Endothelial cell of umbilical vein (primary cell): ENCODE results near the gene FXYD3. TPM values are rescaled to one million over a fixed set of nuclear protein-coding genes. Genes with fewer than 3 reads are reported as not detected.

Experiments used
- BruUV-seq: library from RNA; stranded (reverse); fragments of 400-500 nt; replicated peaks from 2 replicates; lab custom pipeline; 2021; lab: Mats Ljungman, UMichigan
- CTCF ChIA-PET: fragments of 300-600, 350-600 bp; sonication (Branson Sonifier 250); formaldehyde crosslinking; loops from one replicate; lab custom pipeline; 2021; ENCODE audit warnings: antibody characterized with exemption, inconsistent platforms; lab: Charles Lee
- POLR2A ChIA-PET: fragments of 300-600, 350-600 bp; sonication (Branson Sonifier 250); formaldehyde crosslinking; loops from one replicate; lab custom pipeline; 2021; ENCODE audit warnings: antibody characterized with exemption, inconsistent platforms; lab: Charles Lee
- DNase-seq: peaks from one replicate; pipeline ENCODE4 v3.0.0-alpha.2; 2011; ENCODE audit warnings: low read depth, low spot score
- FAIRE-seq: peaks from 2 replicates; lab custom pipeline; 2011; peaks lifted over from hg19 to GRCh38; lab: Jason Lieb, UNC
- H2AFZ ChIP-seq: 2 replicates; pipeline ENCODE4 v1.6.0; 2012; ENCODE audit warnings: low read depth, low read length, control low read depth, inconsistent platforms
- H3K27ac ChIP-seq: 2 replicates; pipeline ENCODE4 v1.5.1; 2011; ENCODE audit warnings: low read depth, mild to moderate bottlenecking, control low read depth, low read length, moderate library complexity; ENCODE audit not compliant: insufficient read depth
- H3K27me3 ChIP-seq, 2 experiments: 2 replicates each; pipeline versions ENCODE4 v1.6.0 to v1.6.1; 2011; ENCODE audit warnings: low read length in 2 of 2, mixed read lengths in 1 of 2; ENCODE audit not compliant: control insufficient read depth in 2 of 2, insufficient read depth in 2 of 2
- H3K36me3 ChIP-seq, 2 experiments: 2 replicates in 1 of 2; 3 replicates in 1 of 2; pipeline ENCODE4 v1.5.1; 2011; ENCODE audit warnings: low read length in 2 of 2, mild to moderate bottlenecking in 1 of 2, moderate library complexity in 1 of 2; ENCODE audit not compliant: control insufficient read depth in 2 of 2, insufficient read depth in 2 of 2; ENCODE audit errors: extremely low read depth in 1 of 2
- H3K4me1 ChIP-seq: 3 replicates; pipeline ENCODE4 v1.5.1; 2011; ENCODE audit warnings: mild to moderate bottlenecking, low read length; ENCODE audit not compliant: control insufficient read depth, insufficient read depth; ENCODE audit errors: extremely low read depth
- H3K4me2 ChIP-seq: 2 replicates; pipeline ENCODE4 v1.6.1; 2011; ENCODE audit warnings: low read length, control low read depth, mixed read lengths; ENCODE audit not compliant: insufficient read depth
- H3K4me3 ChIP-seq, 3 experiments: fragments of 200-600 bp in 1 of 3; sonication (generic), shearing (Covaris generic) in 1 of 3; replicated peaks in 1 of 3; 2 replicates each; pipeline ENCODE4 v1.5.1; 2011 to 2016; ENCODE audit warnings: control low read depth in 3 of 3, low read length in 3 of 3, mild to moderate bottlenecking in 2 of 3, inconsistent platforms in 1 of 3, low read depth in 1 of 3, moderate library complexity in 1 of 3; ENCODE audit not compliant: insufficient read depth in 1 of 3
- H3K79me2 ChIP-seq: 2 replicates; pipeline ENCODE4 v1.6.0; 2012; ENCODE audit warnings: low read length, inconsistent platforms; ENCODE audit not compliant: control insufficient read depth, insufficient read depth
- H3K9ac ChIP-seq: replicated peaks from 2 replicates; pipeline ENCODE3; 2011; ENCODE audit warnings: low read length, control low read depth; ENCODE audit not compliant: insufficient read depth; ENCODE audit errors: extremely low read depth
- H3K9me1 ChIP-seq: replicated peaks from 3 replicates; pipeline ENCODE4 v1.6.0; 2011; ENCODE audit warnings: mild to moderate bottlenecking, low read length; ENCODE audit not compliant: control insufficient read depth, insufficient read depth; ENCODE audit errors: extremely low read depth
- H3K9me3 ChIP-seq: replicated peaks from 2 replicates; pipeline ENCODE4 v1.5.1; 2012; ENCODE audit warnings: low read length, inconsistent platforms; ENCODE audit not compliant: control insufficient read depth, insufficient read depth
- H4K20me1 ChIP-seq: replicated peaks from 2 replicates; pipeline ENCODE3; 2011; ENCODE audit warnings: mild to moderate bottlenecking, low read length; ENCODE audit not compliant: control insufficient read depth, insufficient read depth; ENCODE audit errors: extremely low read depth
- EZH2 ChIP-seq: IDR thresholded peaks from 2 replicates; pipeline ENCODE4 v1.6.1; 2012; ENCODE audit warnings: borderline replicate concordance, low read depth, mild to moderate bottlenecking, moderate library complexity, low read length, inconsistent platforms; ENCODE audit not compliant: severe bottlenecking
- FOS ChIP-seq: IDR thresholded peaks from 2 replicates; pipeline ENCODE4 v1.6.1; 2011; ENCODE audit warnings: mild to moderate bottlenecking, low read length, moderate library complexity, borderline replicate concordance; ENCODE audit not compliant: insufficient read depth
- GATA2 ChIP-seq: IDR thresholded peaks from 2 replicates; pipeline ENCODE4 v1.7.0; 2011; ENCODE audit warnings: low read depth, mild to moderate bottlenecking, moderate library complexity, mixed read lengths, low read length; ENCODE audit not compliant: insufficient read length, insufficient read depth
- JUN ChIP-seq: IDR thresholded peaks from 2 replicates; pipeline ENCODE4 v1.6.1; 2011; ENCODE audit warnings: borderline replicate concordance, low read depth; ENCODE audit not compliant: insufficient read length, insufficient read depth
- MYC ChIP-seq: IDR thresholded peaks from one replicate; pipeline ENCODE4 v1.6.1; 2011; ENCODE audit warnings: mild to moderate bottlenecking, low read depth, low read length
- POLR2A ChIP-seq: IDR thresholded peaks from 2 replicates; pipeline ENCODE4 v1.6.1; 2012; ENCODE audit warnings: low read depth, mild to moderate bottlenecking, control low read depth, low read length
- POLR2AphosphoS5 ChIP-seq: IDR thresholded peaks from 2 replicates; pipeline ENCODE4 v1.6.1; 2012; ENCODE audit warnings: low read depth, mild to moderate bottlenecking, control low read depth, low read length, moderate library complexity; ENCODE audit not compliant: insufficient read depth
- dilution Hi-C: fragments of 300-500 bp; cut with MboI; formaldehyde crosslinking; loops from one replicate; pipeline ENCODE4 v1.15.0; 2019; ENCODE audit warnings: low sequenced_read_pairs; ENCODE audit not compliant: extremely low pct_ligation_motif_present
- intact Hi-C: fragments of 100-400 bp; cut with micrococcal nuclease; formaldehyde crosslinking; loops from one replicate; pipeline ENCODE4 v1.10.0; 2022
- polyA plus RNA-seq, 4 experiments: library from polyadenylated mRNA; depleted of rRNA in 3 of 4; stranded (reverse) in 3 of 4; unstranded in 1 of 4; fragments of >200 nt; gene quantifications; 2 replicates each; pipeline versions ENCODE4 v1.2.1 to v1.2.3, GENCODE V29; 2011 to 2012; ENCODE audit warnings: missing spikeins in 1 of 4
- total RNA-seq: library from RNA; stranded (reverse); gene quantifications from 2 replicates; pipeline ENCODE4 v1.2.3, GENCODE V29; 2021
- TF ChIP-seq, protein P1 (sequence below), 2 donors: IDR thresholded peaks; 1 replicate in 1 of 2; 2 replicates in 1 of 2; pipeline ENCODE4 v1.5.1; 2011; ENCODE audit warnings: low read length in 2 of 2, mild to moderate bottlenecking in 2 of 2, moderate library complexity in 2 of 2, control low read depth in 1 of 2, inconsistent platforms in 1 of 2, low read depth in 1 of 2; ENCODE audit not compliant: insufficient read depth in 1 of 2; ENCODE audit errors: extremely low read depth in 1 of 2
- TF ChIP-seq, protein P2 (sequence below): IDR thresholded peaks from 2 replicates; pipeline ENCODE4 v1.6.1; 2011; ENCODE audit not compliant: insufficient read depth, insufficient read length

The FXYD3 gene
- total and polyA plus RNA-seq, 2 donors (not counting 3 experiments of a cell fraction or from before 2014, with no cell fraction given) = not detected

DNA sequence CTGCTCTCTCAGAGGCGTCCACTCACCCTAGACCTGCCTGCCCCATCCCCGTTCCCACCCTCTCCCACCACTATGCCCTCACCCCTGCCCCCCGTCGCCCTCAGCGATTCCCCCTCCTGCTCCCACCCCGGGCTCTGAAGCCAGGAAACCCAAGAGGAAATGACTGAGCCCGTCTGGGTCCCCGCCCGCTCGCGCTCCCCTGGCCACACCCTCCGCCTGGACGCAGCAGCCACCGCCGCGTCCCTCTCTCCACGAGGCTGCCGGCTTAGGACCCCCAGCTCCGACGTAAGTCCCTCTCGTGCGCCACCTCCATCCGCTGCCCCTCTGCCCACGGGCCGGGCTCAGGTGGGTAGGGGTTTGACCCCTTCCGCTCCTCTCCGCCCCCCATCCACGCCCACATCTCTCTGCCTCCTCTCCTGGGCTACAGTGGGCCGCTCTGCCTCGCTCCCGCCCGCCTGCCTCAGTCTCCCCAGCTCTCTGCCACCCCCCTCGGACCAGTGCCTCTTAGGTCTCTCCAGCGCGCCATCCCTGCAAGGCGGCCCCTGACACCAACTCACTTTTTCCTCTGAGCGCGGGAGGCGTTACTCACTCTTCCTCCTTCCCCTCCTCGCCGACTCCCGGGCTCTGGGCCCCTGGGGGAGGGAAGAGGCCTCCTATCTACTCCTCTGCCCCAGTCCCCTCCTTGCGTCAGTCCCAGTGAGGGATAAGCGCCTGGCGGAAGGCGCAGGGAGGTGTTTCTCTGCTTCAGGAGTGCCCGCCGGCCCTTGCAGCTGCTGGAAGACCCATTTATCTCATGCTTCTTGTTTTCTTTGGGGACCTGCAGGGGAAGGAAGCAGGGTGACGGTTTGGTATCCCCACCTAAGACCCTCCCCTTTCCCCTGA, 39.1 kb downstream of the FXYD3 start, which contains the start of gene FXYD5:
TSS of gene FXYD5 (plus strand) at position 211 of the 882 bp plus-strand sequence. CDS start 816 bp downstream, outside the sequence.
- peaks cover 20% of the 10 kb centered on the region for H3K4me1 ChIP-seq
- no peaks in the 10 kb centered on the region for H3K9me1 ChIP-seq
- H3K4me2 ChIP-seq = peak within 1 kb of the TSS; percentile 78
- peaks cover 13 to 17% of the 10 kb centered on the region in 2 experiments for H3K36me3 ChIP-seq
- no peaks in the 10 kb centered on the region for H3K27me3 ChIP-seq
- intact Hi-C loops = loop anchor here (2.0 kb wide), 1 partner anchor 58 kb away; no protein-coding TSS in a partner anchor
- CTCF ChIA-PET = interaction anchor here (0.6 to 4.6 kb wide), 12 partner anchors 8 to 192 kb away, joined by 3 to 73 read pairs (median 4); partner anchors contain the start of genes FXYD7 and LGI4
- peak within 1 kb of the TSS; percentile 84 for H2AFZ ChIP-seq
- H3K9me3 ChIP-seq = no peaks in the 10 kb centered on the region
- DNase-seq = peak; percentile 79
- dilution Hi-C loops = no loop called here
- TSS peak; percentile 47 for BruUV-seq
- peak within 1 kb of the TSS; percentile 78 to 98 (median 82) for H3K4me3 ChIP-seq
- peak within 1 kb of the TSS; percentile 95 for H3K27ac ChIP-seq
- H3K9ac ChIP-seq = peak within 1 kb of the TSS; percentile 92
- peaks cover 31% of the 10 kb centered on the region for H3K79me2 ChIP-seq
- TF ChIP-seq POLR2A (peak; percentile 77), MYC (no peak), GATA2 (no peak), FOS (peak; percentile 36), POLR2AphosphoS5 (peak; percentile 89), JUN (no peak), EZH2 (no peak)
- TF ChIP-seq, protein P1, sequence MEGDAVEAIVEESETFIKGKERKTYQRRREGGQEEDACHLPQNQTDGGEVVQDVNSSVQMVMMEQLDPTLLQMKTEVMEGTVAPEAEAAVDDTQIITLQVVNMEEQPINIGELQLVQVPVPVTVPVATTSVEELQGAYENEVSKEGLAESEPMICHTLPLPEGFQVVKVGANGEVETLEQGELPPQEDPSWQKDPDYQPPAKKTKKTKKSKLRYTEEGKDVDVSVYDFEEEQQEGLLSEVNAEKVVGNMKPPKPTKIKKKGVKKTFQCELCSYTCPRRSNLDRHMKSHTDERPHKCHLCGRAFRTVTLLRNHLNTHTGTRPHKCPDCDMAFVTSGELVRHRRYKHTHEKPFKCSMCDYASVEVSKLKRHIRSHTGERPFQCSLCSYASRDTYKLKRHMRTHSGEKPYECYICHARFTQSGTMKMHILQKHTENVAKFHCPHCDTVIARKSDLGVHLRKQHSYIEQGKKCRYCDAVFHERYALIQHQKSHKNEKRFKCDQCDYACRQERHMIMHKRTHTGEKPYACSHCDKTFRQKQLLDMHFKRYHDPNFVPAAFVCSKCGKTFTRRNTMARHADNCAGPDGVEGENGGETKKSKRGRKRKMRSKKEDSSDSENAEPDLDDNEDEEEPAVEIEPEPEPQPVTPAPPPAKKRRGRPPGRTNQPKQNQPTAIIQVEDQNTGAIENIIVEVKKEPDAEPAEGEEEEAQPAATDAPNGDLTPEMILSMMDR (IDR thresholded peaks at IDR 0.05; ENCODE audit: extremely low read depth in 1 of 2, insufficient read depth in 1 of 2, low read depth in 1 of 2, low read length in 2 of 2) = no peak
- TF ChIP-seq, protein P2, sequence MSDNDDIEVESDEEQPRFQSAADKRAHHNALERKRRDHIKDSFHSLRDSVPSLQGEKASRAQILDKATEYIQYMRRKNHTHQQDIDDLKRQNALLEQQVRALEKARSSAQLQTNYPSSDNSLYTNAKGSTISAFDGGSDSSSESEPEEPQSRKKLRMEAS = no peak
- peak; percentile 94 for FAIRE-seq
- POLR2A ChIA-PET = interaction anchor here (0.6 kb wide), 1 partner anchor 19 kb away, joined by 4 read pairs; no protein-coding TSS in a partner anchor
- no peaks in the 10 kb centered on the region for H4K20me1 ChIP-seq
